ENCODE data around the gene SCN10A.

The SCN10A gene

GRCh38 chr3:38816026-38816425 lies at the start of gene SCN10A:
Gene SCN10A, minus strand, starts transcription at chr3:38816217. Its CDS starts 22,207 bp downstream, at chr3:38794010.
- no peak for DNase-seq

GRCh38 chr3:38853011-38853410 lies 37.0 kb upstream of the SCN10A start:
- no peak for DNase-seq

- peak; percentile 61 for DNase-seq
These were observed 27.9 kb upstream of the SCN10A start for GRCh38 chr3:38843898-38844297.

- no peak for DNase-seq
These were observed 26.4 kb upstream of the SCN10A start for GRCh38 chr3:38842266-38842965.

GRCh38 chr3:38840987-38841386 lies 25.0 kb upstream of the SCN10A start:
- no peak for DNase-seq

GRCh38 chr3:38837358-38837757 lies 21.3 kb upstream of the SCN10A start:
- no peak for DNase-seq

- DNase-seq = no peak
These were observed 20.5 kb upstream of the SCN10A start for GRCh38 chr3:38836561-38836960.

GRCh38 chr3:38835939-38836338 lies 19.9 kb upstream of the SCN10A start:
- DNase-seq = no peak

- no peak for DNase-seq
These were observed 18.7 kb upstream of the SCN10A start for GRCh38 chr3:38834717-38835116.

- DNase-seq = peak; percentile 27
These were observed 18.1 kb upstream of the SCN10A start for GRCh38 chr3:38834110-38834509.

- DNase-seq = no peak
These were observed 13.4 kb upstream of the SCN10A start for GRCh38 chr3:38829404-38829803.

- no peak for DNase-seq
These were observed 12.7 kb upstream of the SCN10A start for GRCh38 chr3:38828681-38829080.

- DNase-seq = no peak
These were observed 11.8 kb upstream of the SCN10A start for GRCh38 chr3:38827791-38828190.

- DNase-seq = no peak
These were observed 10.0 kb upstream of the SCN10A start for GRCh38 chr3:38826001-38826400.

- DNase-seq = no peak
These were observed 8.3 kb upstream of the SCN10A start for GRCh38 chr3:38824349-38824748.

- no peak for DNase-seq
These were observed 7.7 kb upstream of the SCN10A start for GRCh38 chr3:38823722-38824121.

GRCh38 chr3:38823186-38823585 lies 7.2 kb upstream of the SCN10A start:
- no peak for DNase-seq

- DNase-seq = no peak
These were observed 4.2 kb downstream of the SCN10A start for GRCh38 chr3:38811822-38812221.

GRCh38 chr3:38805765-38806386 lies 10.1 kb downstream of the SCN10A start:
- DNase-seq = peak; percentile 81

GRCh38 chr3:38805004-38805403 lies 11.0 kb downstream of the SCN10A start:
- DNase-seq = no peak

GRCh38 chr3:38800511-38800910 lies 15.5 kb downstream of the SCN10A start:
- DNase-seq = no peak

- no peak for DNase-seq
These were observed 22.3 kb downstream of the SCN10A start for GRCh38 chr3:38793721-38794120.

- no peak for DNase-seq
These were observed 23.0 kb downstream of the SCN10A start for GRCh38 chr3:38792983-38793382.

- DNase-seq = peak; percentile 30
These were observed 33.9 kb downstream of the SCN10A start for GRCh38 chr3:38782148-38782547.

GRCh38 chr3:38773528-38773927 lies 42.5 kb downstream of the SCN10A start:
- no peak for DNase-seq

All from hematopoietic multipotent progenitor cell treated with erythropoietin and hydrocortisone succinate and interleukin-3 and kit ligand, for 8 days (in vitro differentiated cells).